ENCODE measurements around the gene LRRC43. TPM values are rescaled to one million over a fixed set of nuclear protein-coding genes. Genes with fewer than 3 reads are reported as not detected.

LRRC43 gene
- total RNA-seq, 1 experiment from 2014 or later: 0.46 TPM

DNA sequence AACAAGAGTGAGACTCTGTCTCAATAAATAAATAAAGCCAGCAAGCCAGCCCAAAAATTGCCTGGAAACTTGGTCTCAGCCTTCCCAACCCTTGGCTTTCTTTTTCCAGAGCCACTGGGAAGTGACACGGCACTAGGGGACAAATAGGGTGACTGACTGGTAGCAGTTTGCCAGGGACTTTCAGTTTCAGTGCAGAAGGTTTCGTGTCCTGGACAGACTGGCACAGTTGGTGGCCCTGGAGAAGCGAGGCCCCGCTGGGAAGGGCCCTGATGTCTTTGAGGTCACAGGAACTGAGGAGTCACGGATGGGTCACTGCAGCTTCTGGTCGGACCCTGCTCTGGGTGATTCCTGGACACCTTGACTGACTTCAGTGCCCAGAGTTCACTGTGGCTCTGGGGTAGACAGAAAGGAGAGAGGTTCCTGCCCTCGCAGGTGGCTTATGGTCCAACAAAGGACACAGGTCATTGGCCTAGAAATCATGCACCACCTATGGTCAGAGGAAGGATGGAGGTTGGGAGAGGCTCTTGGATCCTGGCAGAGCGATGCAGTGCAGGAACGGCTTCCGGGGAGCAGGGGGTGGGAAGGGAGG is 2.7 kb downstream of the LRRC43 start:
- no peak overlapping the region for H3K56ac ChIP-seq (ENCODE audit: insufficient read length, low read depth, low read length)
- no peaks in the 10 kb centered on the region for H3K9me3 ChIP-seq (ENCODE audit: control insufficient read depth, low read depth, low read length)
- H3T11ph ChIP-seq (ENCODE audit: low read length): no peak overlapping the region
- H3K36me3 Mint-ChIP-seq (ENCODE audit: insufficient read depth in 1 of 3, low read depth in 3 of 3): no peaks in the 10 kb centered on the region; a peak in 1 of 7 replicates
- H3K4me1 ChIP-seq (ENCODE audit: insufficient read depth, low read length): no peaks in the 10 kb centered on the region
- no peak overlapping the region for H2BK20ac ChIP-seq (ENCODE audit: low read depth, low read length, poor library complexity, severe bottlenecking)
- no peak overlapping the region for H2BK15ac ChIP-seq (ENCODE audit: low read depth, low read length)
- no peaks in the 10 kb centered on the region for H3K23me2 ChIP-seq (ENCODE audit: insufficient read length, low read depth, low read length, poor library complexity, severe bottlenecking)
- H3K79me2 ChIP-seq (ENCODE audit: insufficient read depth, low read length): no peaks in the 10 kb centered on the region
- H4K20me1 ChIP-seq (ENCODE audit: control insufficient read depth, insufficient read depth, insufficient read length): peaks cover 3% of the 10 kb centered on the region
- H3K9me3 Mint-ChIP-seq: no peaks in the 10 kb centered on the region; a peak in 1 of 5 replicates
- no CpG with 5 or more reads among the region's 10 CpGs for WGBS (ENCODE audit: extremely low coverage, insufficient read length, low lambda C conversion rate)
- H2AFZ ChIP-seq (ENCODE audit: low read length): no peak overlapping the region
- no peak overlapping the region for H3K27ac ChIP-seq (ENCODE audit: insufficient read length, low read depth, low read length)
- H4K91ac ChIP-seq (ENCODE audit: insufficient read length, low read depth, low read length): no peak overlapping the region
- TF ChIP-seq, protein P1, sequence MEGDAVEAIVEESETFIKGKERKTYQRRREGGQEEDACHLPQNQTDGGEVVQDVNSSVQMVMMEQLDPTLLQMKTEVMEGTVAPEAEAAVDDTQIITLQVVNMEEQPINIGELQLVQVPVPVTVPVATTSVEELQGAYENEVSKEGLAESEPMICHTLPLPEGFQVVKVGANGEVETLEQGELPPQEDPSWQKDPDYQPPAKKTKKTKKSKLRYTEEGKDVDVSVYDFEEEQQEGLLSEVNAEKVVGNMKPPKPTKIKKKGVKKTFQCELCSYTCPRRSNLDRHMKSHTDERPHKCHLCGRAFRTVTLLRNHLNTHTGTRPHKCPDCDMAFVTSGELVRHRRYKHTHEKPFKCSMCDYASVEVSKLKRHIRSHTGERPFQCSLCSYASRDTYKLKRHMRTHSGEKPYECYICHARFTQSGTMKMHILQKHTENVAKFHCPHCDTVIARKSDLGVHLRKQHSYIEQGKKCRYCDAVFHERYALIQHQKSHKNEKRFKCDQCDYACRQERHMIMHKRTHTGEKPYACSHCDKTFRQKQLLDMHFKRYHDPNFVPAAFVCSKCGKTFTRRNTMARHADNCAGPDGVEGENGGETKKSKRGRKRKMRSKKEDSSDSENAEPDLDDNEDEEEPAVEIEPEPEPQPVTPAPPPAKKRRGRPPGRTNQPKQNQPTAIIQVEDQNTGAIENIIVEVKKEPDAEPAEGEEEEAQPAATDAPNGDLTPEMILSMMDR (conservative IDR thresholded peaks at IDR 0.05): no peak
- H3K4me3 Mint-ChIP-seq: no peak overlapping the region
- H2BK12ac ChIP-seq (ENCODE audit: insufficient read length, low read depth, low read length): no peak overlapping the region
- no peak overlapping the region for H3K23ac ChIP-seq (ENCODE audit: insufficient read length, low read depth, low read length)
- H3K79me1 ChIP-seq (ENCODE audit: insufficient read depth, low read depth, low read length, poor library complexity, severe bottlenecking): no peaks in the 10 kb centered on the region
- H2BK5ac ChIP-seq (ENCODE audit: insufficient read length, low read length): no peak overlapping the region
- no peak overlapping the region for H3K9ac ChIP-seq (ENCODE audit: extremely low read depth, insufficient read length, low read length)
- H3K27ac Mint-ChIP-seq: no peak overlapping the region
- peaks cover 3 to 8% of the 10 kb centered on the region in 2 experiments; a peak in 2 of 4 replicates for H3K4me1 Mint-ChIP-seq
- H3K18ac ChIP-seq (ENCODE audit: insufficient read length, low read depth, low read length): no peak overlapping the region
- no peak overlapping the region for H4K8ac ChIP-seq (replicated peaks; ENCODE audit: insufficient read length, low read depth, low read length)
- no peak overlapping the region for H3K4me2 ChIP-seq (ENCODE audit: insufficient read depth, insufficient read length, low read length)
- no peak overlapping the region for H2AK5ac ChIP-seq (ENCODE audit: insufficient read length, low read length)
- no peak overlapping the region for H2BK120ac ChIP-seq (ENCODE audit: low read depth, low read length, poor library complexity, severe bottlenecking)
- no peaks in the 10 kb centered on the region for H3K27me3 ChIP-seq (ENCODE audit: insufficient read depth, low read length)
- peaks cover 28% of the 10 kb centered on the region for H3K27me3 Mint-ChIP-seq (ENCODE audit: low read depth)
- H3K4ac ChIP-seq (ENCODE audit: low read depth, low read length): no peak overlapping the region
- no peak overlapping the region for H3K14ac ChIP-seq (ENCODE audit: insufficient read depth, low read length)
- no peak overlapping the region for H4K5ac ChIP-seq (ENCODE audit: insufficient read length, low read depth, low read length)
- no peak for DNase-seq
